ENCODE measurements around the gene KANK4. TPM values are rescaled to one million over a fixed set of nuclear protein-coding genes. Genes with fewer than 3 reads are reported as not detected.

Gene KANK4
- total RNA-seq, 1 donor: under 0.01 TPM

DNA sequence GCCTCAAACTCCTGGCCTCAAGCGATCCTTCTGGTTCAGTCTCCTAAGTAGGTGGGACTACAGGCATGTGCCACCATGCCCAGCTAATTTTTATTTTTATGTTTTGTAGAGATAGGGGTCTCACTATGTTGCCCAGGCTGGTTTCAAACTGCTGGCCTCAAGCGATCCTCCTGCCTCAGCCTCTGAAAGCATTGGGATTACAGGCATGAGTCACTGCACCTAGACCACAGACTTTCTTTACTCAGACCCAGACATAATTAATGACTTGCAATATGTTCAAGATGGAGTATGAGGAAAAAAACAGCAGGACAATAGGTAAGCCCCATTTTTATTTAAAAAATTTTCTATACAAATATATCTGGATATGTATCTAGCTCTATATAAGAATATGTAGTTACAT lies 13.2 kb downstream of the KANK4 start:
- TF ChIP-seq, protein P1, sequence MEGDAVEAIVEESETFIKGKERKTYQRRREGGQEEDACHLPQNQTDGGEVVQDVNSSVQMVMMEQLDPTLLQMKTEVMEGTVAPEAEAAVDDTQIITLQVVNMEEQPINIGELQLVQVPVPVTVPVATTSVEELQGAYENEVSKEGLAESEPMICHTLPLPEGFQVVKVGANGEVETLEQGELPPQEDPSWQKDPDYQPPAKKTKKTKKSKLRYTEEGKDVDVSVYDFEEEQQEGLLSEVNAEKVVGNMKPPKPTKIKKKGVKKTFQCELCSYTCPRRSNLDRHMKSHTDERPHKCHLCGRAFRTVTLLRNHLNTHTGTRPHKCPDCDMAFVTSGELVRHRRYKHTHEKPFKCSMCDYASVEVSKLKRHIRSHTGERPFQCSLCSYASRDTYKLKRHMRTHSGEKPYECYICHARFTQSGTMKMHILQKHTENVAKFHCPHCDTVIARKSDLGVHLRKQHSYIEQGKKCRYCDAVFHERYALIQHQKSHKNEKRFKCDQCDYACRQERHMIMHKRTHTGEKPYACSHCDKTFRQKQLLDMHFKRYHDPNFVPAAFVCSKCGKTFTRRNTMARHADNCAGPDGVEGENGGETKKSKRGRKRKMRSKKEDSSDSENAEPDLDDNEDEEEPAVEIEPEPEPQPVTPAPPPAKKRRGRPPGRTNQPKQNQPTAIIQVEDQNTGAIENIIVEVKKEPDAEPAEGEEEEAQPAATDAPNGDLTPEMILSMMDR (IDR thresholded peaks at IDR 0.05; ENCODE audit: extremely low read depth, low read depth, low read length): no peak
- peaks cover 3% of the 10 kb centered on the region for H3K27me3 ChIP-seq (ENCODE audit: insufficient read depth, low read length)
- no peaks in the 10 kb centered on the region for H4K20me1 ChIP-seq (ENCODE audit: insufficient read depth, low read length)
- no peak overlapping the region for H3K27ac ChIP-seq (ENCODE audit: low read depth, low read length)
- no peak overlapping the region for H3K4me3 ChIP-seq (ENCODE audit: insufficient read depth, low read length)
- no peak overlapping the region for H3K4me2 ChIP-seq (ENCODE audit: insufficient read depth, low read length)
- H3K9me3 ChIP-seq (ENCODE audit: low read depth, low read length): no peaks in the 10 kb centered on the region
- no peaks in the 10 kb centered on the region for H3K36me3 ChIP-seq (ENCODE audit: insufficient read depth, low read length)
- H2AFZ ChIP-seq (ENCODE audit: low read length): no peak overlapping the region
- H3K4me1 ChIP-seq (ENCODE audit: insufficient read depth, low read length): no peaks in the 10 kb centered on the region
- H3K79me2 ChIP-seq (ENCODE audit: insufficient read depth, low read length): no peaks in the 10 kb centered on the region
- DNase-seq (ENCODE audit: insufficient read length, low spot score, missing footprints): no peak

DNA sequence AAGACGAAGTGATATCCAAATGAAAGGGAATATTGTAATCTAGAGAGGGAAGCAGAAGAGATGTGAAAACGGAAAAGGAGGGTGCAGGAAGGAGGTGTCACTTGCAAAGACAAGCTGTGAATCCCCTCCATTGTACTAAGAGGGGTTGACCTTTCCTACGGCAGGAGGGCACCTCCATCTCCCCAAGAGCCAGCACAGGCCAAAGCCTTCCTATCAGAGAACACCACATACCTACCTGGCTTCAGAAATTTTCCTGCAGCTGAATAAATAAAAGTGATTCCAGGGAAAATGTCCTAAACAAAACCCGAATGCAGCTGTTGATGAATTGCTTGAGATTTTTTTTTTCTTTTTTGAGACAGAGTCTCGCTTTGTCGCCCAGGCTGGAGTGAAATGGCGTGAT lies 14.3 kb downstream of the KANK4 start:
- Histone ChIP-seq H3K4me3 (ENCODE audit: insufficient read depth, low read length) (no peak overlapping the region), H3K4me1 (ENCODE audit: insufficient read depth, low read length) (no peaks in the 10 kb centered on the region), H3K27me3 (ENCODE audit: insufficient read depth, low read length) (peaks cover 3% of the 10 kb centered on the region), H2AFZ (ENCODE audit: low read length) (no peak overlapping the region), H3K9me3 (ENCODE audit: low read depth, low read length) (no peaks in the 10 kb centered on the region), H3K27ac (ENCODE audit: low read depth, low read length) (no peak overlapping the region), H4K20me1 (ENCODE audit: insufficient read depth, low read length) (no peaks in the 10 kb centered on the region), H3K79me2 (ENCODE audit: insufficient read depth, low read length) (no peaks in the 10 kb centered on the region), H3K4me2 (ENCODE audit: insufficient read depth, low read length) (no peak overlapping the region), H3K36me3 (ENCODE audit: insufficient read depth, low read length) (no peaks in the 10 kb centered on the region)
- TF ChIP-seq, protein P1 (IDR thresholded peaks at IDR 0.05; ENCODE audit: extremely low read depth, low read depth, low read length): no peak
- no peak for DNase-seq (ENCODE audit: insufficient read length, low spot score, missing footprints)

DNA sequence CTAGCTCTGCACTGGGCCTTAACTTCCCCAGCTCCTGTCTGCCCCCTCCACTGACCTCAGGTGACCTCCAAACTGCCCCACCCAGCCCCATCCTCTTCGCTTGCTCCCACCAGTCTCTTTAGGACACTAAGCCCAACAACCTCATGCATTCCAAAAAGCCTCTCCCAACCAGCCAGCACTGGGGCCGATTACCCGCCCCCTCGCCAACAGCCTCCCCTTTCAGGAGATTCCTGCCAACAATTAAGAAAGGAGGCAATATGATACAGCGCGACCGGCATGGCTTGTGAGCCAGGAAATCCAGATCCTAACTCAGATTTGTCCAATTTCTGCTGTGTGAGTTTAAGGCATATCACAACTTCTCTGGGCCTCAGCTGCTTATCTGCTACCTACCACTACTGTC lies 14.7 kb downstream of the KANK4 start:
- H3K79me2 ChIP-seq (ENCODE audit: insufficient read depth, low read length): no peaks in the 10 kb centered on the region
- no peak for DNase-seq (ENCODE audit: insufficient read length, low spot score, missing footprints)
- H4K20me1 ChIP-seq (ENCODE audit: insufficient read depth, low read length): no peaks in the 10 kb centered on the region

DNA sequence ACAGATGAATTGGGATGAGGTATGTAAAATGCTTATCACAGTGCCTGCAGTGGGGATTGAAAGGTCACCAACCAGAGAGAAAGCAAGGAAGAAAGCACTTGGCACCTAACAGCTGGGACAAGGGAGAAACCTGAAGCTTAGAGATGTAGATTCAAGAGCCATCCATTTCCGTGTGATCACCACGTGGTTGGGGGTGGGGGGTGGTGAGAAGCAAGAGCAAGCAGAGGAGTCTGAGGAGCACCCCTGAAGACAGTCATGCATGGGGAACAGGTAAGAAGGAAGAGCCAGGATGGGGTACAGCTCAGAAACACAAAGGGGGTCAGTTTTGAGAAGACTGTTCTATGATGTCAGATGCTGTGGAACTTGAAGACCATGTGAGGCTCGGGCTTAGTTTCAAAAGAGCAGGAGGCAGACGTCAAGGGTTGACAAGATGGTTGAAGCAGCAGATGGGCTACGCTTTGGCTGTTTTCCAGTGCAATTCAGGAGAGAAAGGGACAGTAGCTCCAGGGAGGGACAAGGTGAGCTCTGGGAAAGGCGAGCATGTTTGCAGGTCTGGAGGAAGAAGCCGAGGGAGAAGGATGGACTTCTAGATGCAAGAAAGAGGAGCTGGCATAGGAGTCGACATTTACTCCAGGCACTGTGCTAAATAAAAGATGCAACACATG lies 17.4 kb downstream of the KANK4 start:
- H3K79me2 ChIP-seq (ENCODE audit: insufficient read depth, low read length): no peaks in the 10 kb centered on the region
- no peak overlapping the region for H3K4me2 ChIP-seq (ENCODE audit: insufficient read depth, low read length)
- TF ChIP-seq, protein P1 (IDR thresholded peaks at IDR 0.05; ENCODE audit: extremely low read depth, low read depth, low read length): no peak
- H3K9me3 ChIP-seq (ENCODE audit: low read depth, low read length): no peaks in the 10 kb centered on the region
- H3K36me3 ChIP-seq (ENCODE audit: insufficient read depth, low read length): no peaks in the 10 kb centered on the region
- no peak overlapping the region for H3K4me3 ChIP-seq (ENCODE audit: insufficient read depth, low read length)
- peaks cover 3% of the 10 kb centered on the region for H3K27me3 ChIP-seq (ENCODE audit: insufficient read depth, low read length)
- no peaks in the 10 kb centered on the region for H4K20me1 ChIP-seq (ENCODE audit: insufficient read depth, low read length)
- H3K27ac ChIP-seq (ENCODE audit: low read depth, low read length): no peak overlapping the region
- H2AFZ ChIP-seq (ENCODE audit: low read length): no peak overlapping the region
- no peaks in the 10 kb centered on the region for H3K4me1 ChIP-seq (ENCODE audit: insufficient read depth, low read length)
- DNase-seq (ENCODE audit: insufficient read length, low spot score, missing footprints): no peak

More for the DNA sequence above, 14.7 kb downstream of the KANK4 start:
- Histone ChIP-seq H2AFZ (ENCODE audit: low read length) (no peak overlapping the region), H3K4me3 (ENCODE audit: insufficient read depth, low read length) (no peak overlapping the region), H3K36me3 (ENCODE audit: insufficient read depth, low read length) (no peaks in the 10 kb centered on the region), H3K4me2 (ENCODE audit: insufficient read depth, low read length) (no peak overlapping the region), H3K9me3 (ENCODE audit: low read depth, low read length) (no peaks in the 10 kb centered on the region), H3K4me1 (ENCODE audit: insufficient read depth, low read length) (no peaks in the 10 kb centered on the region), H3K27ac (ENCODE audit: low read depth, low read length) (no peak overlapping the region), H3K27me3 (ENCODE audit: insufficient read depth, low read length) (peaks cover 3% of the 10 kb centered on the region)
- TF ChIP-seq, protein P1 (IDR thresholded peaks at IDR 0.05; ENCODE audit: extremely low read depth, low read depth, low read length): no peak
